H1 (cell line): ENCODE measurements around the gene KCNB1. TPM values are rescaled to one million over a fixed set of nuclear protein-coding genes. Genes with fewer than 3 reads are reported as not detected.

ENCODE experiments used
- CTCF ChIA-PET: fragments of 300-600 bp; sonication (Branson Sonifier 250); formaldehyde crosslinking; loops from one replicate; lab custom pipeline; 2021; ENCODE audit not compliant: partially characterized antibody; lab: Charles Lee
- POLR2A ChIA-PET: fragments of 300-600 bp; sonication (Branson Sonifier 250); formaldehyde crosslinking; loops from one replicate; lab custom pipeline; 2021; ENCODE audit warnings: inconsistent platforms; ENCODE audit not compliant: partially characterized antibody; lab: Charles Lee
- DNase-seq, 2 experiments: peaks; one replicate each; pipeline versions ENCODE4 v3.0.0 to v3.0.0-alpha.2; 2010 to 2022; ENCODE audit warnings: low spot score in 2 of 2, low read depth in 1 of 2, mixed read lengths in 1 of 2
- FAIRE-seq: peaks from 2 replicates; lab custom pipeline; 2011; peaks lifted over from hg19 to GRCh38; lab: Jason Lieb, UNC
- H2AFZ ChIP-seq: 2 replicates; pipeline ENCODE4 v1.8.1; 2012; ENCODE audit warnings: low read length, inconsistent platforms
- H2AK5ac ChIP-seq: 2 replicates; pipeline ENCODE4 v1.6.1; 2013; ENCODE audit warnings: low read depth, low read length
- H2BK120ac ChIP-seq: replicated peaks from 2 replicates; pipeline ENCODE3; 2013; ENCODE audit warnings: low read depth, low read length, inconsistent platforms
- H2BK12ac ChIP-seq: 2 replicates; pipeline ENCODE4 v1.6.1; 2013; ENCODE audit warnings: low read depth, low read length
- H2BK15ac ChIP-seq: 2 replicates; pipeline ENCODE4 v1.6.1; 2013; ENCODE audit warnings: low read length
- H2BK20ac ChIP-seq: 2 replicates; pipeline ENCODE4 v1.6.1; 2013; ENCODE audit warnings: low read length
- H2BK5ac ChIP-seq: 2 replicates; pipeline ENCODE4 v1.6.1; 2013; ENCODE audit warnings: low read depth, low read length
- H3K14ac ChIP-seq: 2 replicates; pipeline ENCODE4 v1.6.1; 2013; ENCODE audit warnings: inconsistent platforms; ENCODE audit not compliant: insufficient read length
- H3K18ac ChIP-seq: 2 replicates; pipeline ENCODE4 v1.6.1; 2013; ENCODE audit warnings: low read length; ENCODE audit errors: extremely low read depth
- H3K23ac ChIP-seq: 2 replicates; pipeline ENCODE4 v1.6.1; 2013; ENCODE audit warnings: inconsistent platforms; ENCODE audit not compliant: insufficient read length
- H3K23me2 ChIP-seq: 2 replicates; pipeline ENCODE4 v1.6.1; 2013; ENCODE audit warnings: low read depth, low read length
- H3K27ac ChIP-seq: 2 replicates; pipeline ENCODE4 v1.6.1; 2011; ENCODE audit warnings: low read depth, low read length, inconsistent platforms
- H3K27me3 ChIP-seq, 4 experiments: replicated peaks in 1 of 4; 1 replicate in 1 of 4; 2 replicates in 3 of 4; pipeline versions ENCODE4 v1.6.1 to v1.8.1; 2011 to 2013; ENCODE audit warnings: low read length in 3 of 4, mild to moderate bottlenecking in 3 of 4, inconsistent platforms in 2 of 4, mixed read lengths in 2 of 4, moderate library complexity in 1 of 4; ENCODE audit not compliant: control insufficient read depth in 3 of 4, insufficient read depth in 3 of 4; ENCODE audit errors: extremely low read depth in 1 of 4
- H3K36me3 ChIP-seq, 4 experiments: 2 replicates each; pipeline versions ENCODE4 v1.6.1 to v1.8.1; 2011 to 2013; ENCODE audit warnings: mild to moderate bottlenecking in 4 of 4, low read length in 3 of 4, moderate library complexity in 2 of 4, control low read depth in 1 of 4, inconsistent platforms in 1 of 4; ENCODE audit not compliant: insufficient read depth in 4 of 4, control insufficient read depth in 2 of 4
- H3K4ac ChIP-seq: replicated peaks from 2 replicates; pipeline ENCODE3; 2013; ENCODE audit warnings: low read length, low read depth, mixed read lengths, inconsistent platforms; ENCODE audit not compliant: insufficient read length
- H3K4me1 ChIP-seq, 4 experiments: replicated peaks in 1 of 4; 1 replicate in 1 of 4; 2 replicates in 3 of 4; pipeline versions ENCODE4 v1.6.1 to v1.8.1; 2011 to 2013; ENCODE audit warnings: low read length in 3 of 4, inconsistent platforms in 2 of 4, mixed read lengths in 1 of 4; ENCODE audit not compliant: insufficient read depth in 4 of 4, control insufficient read depth in 3 of 4
- H3K4me2 ChIP-seq, 2 experiments: 2 replicates each; pipeline versions ENCODE4 v1.6.1 to v1.8.1; 2011 to 2013; ENCODE audit warnings: low read depth in 2 of 2, low read length in 2 of 2, control low read depth in 1 of 2, inconsistent platforms in 1 of 2, mild to moderate bottlenecking in 1 of 2; ENCODE audit not compliant: insufficient read depth in 1 of 2
- H3K4me3 ChIP-seq, 4 experiments: fragments of 200-600, 300-600 bp in 1 of 4; sonication (generic), shearing (Covaris generic), sonication (Bioruptor Twin) in 1 of 4; 2 replicates each; pipeline versions ENCODE4 v1.5.1 to v1.8.1; 2011 to 2016; ENCODE audit warnings: low read length in 4 of 4, low read depth in 3 of 4, control low read depth in 2 of 4, inconsistent platforms in 2 of 4, mild to moderate bottlenecking in 2 of 4, mixed read lengths in 1 of 4, moderate library complexity in 1 of 4; ENCODE audit not compliant: insufficient read depth in 2 of 4; ENCODE audit errors: extremely low read depth in 1 of 4
- H3K56ac ChIP-seq: replicated peaks from 2 replicates; pipeline ENCODE3; 2013; ENCODE audit warnings: low read depth, mild to moderate bottlenecking, mixed read lengths, low read length, inconsistent platforms; ENCODE audit not compliant: insufficient read length
- H3K79me1 ChIP-seq: 2 replicates; pipeline ENCODE4 v1.6.1; 2013; ENCODE audit warnings: low read depth, low read length, control low read depth
- H3K79me2 ChIP-seq, 2 experiments: 2 replicates each; pipeline versions ENCODE4 v1.6.1 to v1.8.1; 2012 to 2013; ENCODE audit warnings: low read length in 2 of 2, mild to moderate bottlenecking in 2 of 2, inconsistent platforms in 1 of 2; ENCODE audit not compliant: insufficient read depth in 2 of 2, control insufficient read depth in 1 of 2
- H3K9ac ChIP-seq, 4 experiments: replicated peaks in 1 of 4; 1 replicate in 1 of 4; 2 replicates in 3 of 4; pipeline versions ENCODE4 v1.6.1 to v1.8.1; 2011 to 2013; ENCODE audit warnings: low read depth in 3 of 4, low read length in 3 of 4, control low read depth in 2 of 4, mild to moderate bottlenecking in 2 of 4, moderate library complexity in 2 of 4, inconsistent platforms in 1 of 4; ENCODE audit errors: extremely low read depth in 1 of 4
- H3K9me3 ChIP-seq, 2 experiments: 2 replicates each; pipeline versions ENCODE4 v1.6.1 to v1.8.1; 2012 to 2013; ENCODE audit warnings: mild to moderate bottlenecking in 2 of 2, moderate library complexity in 2 of 2, control low read depth in 1 of 2, inconsistent platforms in 1 of 2, low read depth in 1 of 2, low read length in 1 of 2, mixed read lengths in 1 of 2; ENCODE audit not compliant: insufficient read depth in 2 of 2
- H4K20me1 ChIP-seq, 2 experiments: replicated peaks in 1 of 2; 2 replicates each; pipeline versions ENCODE3 to v1.8.1; 2011 to 2013; ENCODE audit warnings: inconsistent platforms in 2 of 2, low read length in 2 of 2, mild to moderate bottlenecking in 1 of 2; ENCODE audit not compliant: insufficient read depth in 2 of 2, control insufficient read depth in 1 of 2
- H4K5ac ChIP-seq: 2 replicates; pipeline ENCODE4 v1.6.1; 2013; ENCODE audit warnings: low read length, low read depth, mixed read lengths, inconsistent platforms; ENCODE audit not compliant: insufficient read length
- H4K8ac ChIP-seq: 2 replicates; pipeline ENCODE4 v1.8.0; 2013; ENCODE audit warnings: mild to moderate bottlenecking, moderate library complexity, low read length, inconsistent platforms; ENCODE audit not compliant: insufficient read depth; ENCODE audit errors: extremely low read depth
- H4K91ac ChIP-seq: replicated peaks from 2 replicates; pipeline ENCODE3; 2013; ENCODE audit warnings: low read length, mixed read lengths, inconsistent platforms; ENCODE audit not compliant: insufficient read length
- BCL11A ChIP-seq, 2 experiments: IDR thresholded peaks; one replicate each; pipeline ENCODE4 v1.6.1; 2011; ENCODE audit warnings: low read depth in 2 of 2, low read length in 2 of 2, mild to moderate bottlenecking in 2 of 2
- CBX8 ChIP-seq: fragments of 300-800, 300-1000 bp; sonication (generic); IDR thresholded peaks from 2 replicates; pipeline ENCODE4 v1.7.1; 2016; ENCODE audit warnings: low read depth, low read length, borderline replicate concordance
- EGR1 ChIP-seq: IDR thresholded peaks from 2 replicates; pipeline ENCODE4 v1.6.1; 2011; ENCODE audit warnings: low read depth, low read length, borderline replicate concordance
- EZH2 ChIP-seq: fragments of 200-600 bp; sonication (generic); IDR thresholded peaks from 2 replicates; pipeline ENCODE4 v1.7.1; 2012; ENCODE audit warnings: low read depth, mild to moderate bottlenecking, moderate library complexity, low read length, inconsistent platforms; ENCODE audit not compliant: severe bottlenecking
- KDM1A ChIP-seq: fragments of 200-600, 300-600 bp; sonication (generic); IDR thresholded peaks from 2 replicates; pipeline ENCODE4 v1.7.1; 2016; ENCODE audit warnings: mild to moderate bottlenecking, low read length, borderline replicate concordance
- KDM4A ChIP-seq: IDR thresholded peaks from one replicate; pipeline ENCODE4 v1.7.1; 2012; ENCODE audit warnings: low read depth, mild to moderate bottlenecking, moderate library complexity, low read length, inconsistent platforms; ENCODE audit not compliant: severe bottlenecking
- SIN3A ChIP-seq, 2 experiments: IDR thresholded peaks in 1 of 2; conservative IDR thresholded peaks in 1 of 2; 2 replicates each; pipeline ENCODE4 v1.6.1; 2011 to 2012; ENCODE audit warnings: low read length in 2 of 2, improper control_type of control experiment in 1 of 2, low read depth in 1 of 2, mild to moderate bottlenecking in 1 of 2
- SIRT6 ChIP-seq: IDR thresholded peaks from one replicate; pipeline ENCODE4 v1.7.1; 2012; ENCODE audit warnings: low read length, inconsistent platforms
- SP2 ChIP-seq: IDR thresholded peaks from 2 replicates; pipeline ENCODE4 v1.6.1; 2012; ENCODE audit warnings: mild to moderate bottlenecking, low read length, inconsistent platforms
- WGBS, 2 experiments: shearing (Covaris generic) in 1 of 2; methylation state at CpG; one replicate each; pipeline versions ENCODE4 v1.1.6 to v1.1.7; 2013 to 2015; ENCODE audit warnings: low lambda C conversion rate in 2 of 2, mixed read lengths in 2 of 2, inconsistent platforms in 1 of 2, low coverage in 1 of 2, missing lambda C conversion rate in 1 of 2; ENCODE audit not compliant: insufficient replicate concordance in 2 of 2, insufficient coverage in 1 of 2, insufficient read length in 1 of 2; ENCODE audit errors: extremely low coverage in 1 of 2, missing lambda C conversion rate in 1 of 2; 5-methylcytosine and 5-hydroxymethylcytosine counted together
- polyA plus RNA-seq, 7 experiments: library from polyadenylated mRNA; depleted of rRNA in 3 of 7; stranded (reverse) in 5 of 7; unstranded in 2 of 7; fragments of >200 nt in 5 of 7; fragments of 200-250 nt in 2 of 7; gene quantifications; 1 replicate in 5 of 7; 2 replicates in 1 of 7; 4 replicates in 1 of 7; pipeline versions ENCODE4 v1.2.1 to v1.2.3, GENCODE V29; 2011 to 2013; ENCODE audit warnings: missing spikeins in 2 of 7, mixed read lengths in 2 of 7
- total RNA-seq: library from RNA; stranded (reverse); fragmentation: NEBNext Ultra II Directional; extraction: Animal tissue kit (Norgen Biotek cat#: 25700); gene quantifications from 2 replicates; pipeline ENCODE4 v1.2.1, GENCODE V29; 2021
- TF ChIP-seq, protein P1 (sequence below): IDR thresholded peaks from 2 replicates; pipeline ENCODE4 v1.6.1; 2012; ENCODE audit warnings: inconsistent platforms

The KCNB1 gene
- total and polyA plus RNA-seq, 2 of the 8 experiments (the other 6 are each of a cell fraction or from before 2014, with no cell fraction given), result 0.58 to 0.67 TPM

DNA sequence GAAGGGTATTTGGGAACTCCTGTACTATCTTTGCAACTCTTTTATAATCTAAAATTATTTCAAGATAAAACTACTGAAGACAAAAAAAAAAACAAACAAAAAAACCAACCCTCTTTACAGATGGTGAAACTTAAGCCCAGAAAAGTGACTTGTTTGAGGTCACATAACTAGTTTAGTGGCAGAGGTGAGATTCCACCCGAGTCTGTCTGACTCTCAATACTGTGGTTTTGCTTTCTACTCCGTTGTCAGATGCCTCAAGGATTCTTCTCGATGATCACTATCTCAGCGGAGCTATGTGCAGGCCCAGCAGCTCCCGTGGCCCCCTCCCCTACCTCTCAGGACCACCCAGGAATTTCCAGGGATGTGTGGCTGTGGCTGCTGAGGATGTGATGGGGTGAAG, 36.1 kb upstream of the KCNB1 start:
- no peak overlapping the region for H3K27ac ChIP-seq
- no peak overlapping the region for H2BK120ac ChIP-seq
- H3K79me2 ChIP-seq, result no peaks in the 10 kb centered on the region
- WGBS, 2 experiments, result 89% methylated on average over 5 of the region's 5 CpGs; no CpG with 5 or more reads in 1 of the 2 experiments
- ChIA-PET POLR2A (no interaction called here), CTCF (interaction anchor here (1.2 to 6.1 kb wide), 3 partner anchors 10 to 198 kb away, joined by 4 to 34 read pairs (median 8); no protein-coding TSS in a partner anchor)
- no peaks in the 10 kb centered on the region for H3K36me3 ChIP-seq
- H2BK15ac ChIP-seq, result no peak overlapping the region
- no peaks in the 10 kb centered on the region for H3K79me1 ChIP-seq
- H3K4me2 ChIP-seq, result no peak overlapping the region
- no peak overlapping the region for H4K91ac ChIP-seq
- H2BK12ac ChIP-seq, result no peak overlapping the region
- H3K9ac ChIP-seq, result no peak overlapping the region
- H4K8ac ChIP-seq, result no peak overlapping the region
- H3K23me2 ChIP-seq, result no peaks in the 10 kb centered on the region; the same call in 1 of the 2 replicates
- no peak overlapping the region for H3K14ac ChIP-seq
- peaks cover 0 to 2% of the 10 kb centered on the region in 2 experiments for H4K20me1 ChIP-seq
- no peak overlapping the region for H2AK5ac ChIP-seq
- no peak overlapping the region for H2BK5ac ChIP-seq
- H3K4ac ChIP-seq, result no peak overlapping the region
- FAIRE-seq, result no peak
- H4K5ac ChIP-seq, result no peak overlapping the region
- H2AFZ ChIP-seq, result no peak overlapping the region
- H3K23ac ChIP-seq, result no peak overlapping the region
- DNase-seq, result no peak
- H3K27me3 ChIP-seq, result no peaks in the 10 kb centered on the region
- TF ChIP-seq BCL11A (IDR thresholded peaks at IDR 0.05; ENCODE audit: low read depth in 2 of 2, low read length in 2 of 2), result no peak
- no peak for TF ChIP-seq EGR1
- TF ChIP-seq KDM4A, result no peak
- TF ChIP-seq KDM1A, result no peak
- no peak for TF ChIP-seq EZH2
- TF ChIP-seq, protein P1, sequence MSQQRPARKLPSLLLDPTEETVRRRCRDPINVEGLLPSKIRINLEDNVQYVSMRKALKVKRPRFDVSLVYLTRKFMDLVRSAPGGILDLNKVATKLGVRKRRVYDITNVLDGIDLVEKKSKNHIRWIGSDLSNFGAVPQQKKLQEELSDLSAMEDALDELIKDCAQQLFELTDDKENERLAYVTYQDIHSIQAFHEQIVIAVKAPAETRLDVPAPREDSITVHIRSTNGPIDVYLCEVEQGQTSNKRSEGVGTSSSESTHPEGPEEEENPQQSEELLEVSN, result no peak
- TF ChIP-seq CBX8, result no peak
- no peak for TF ChIP-seq SIRT6
- TF ChIP-seq SIN3A (conservative IDR thresholded peaks at IDR 0.05 in 1 of 2, IDR thresholded peaks at IDR 0.05 in 1 of 2; ENCODE audit: low read depth in 1 of 2, low read length in 2 of 2), result no peak
- TF ChIP-seq SP2, result no peak
- H3K56ac ChIP-seq, result no peak overlapping the region
- no peaks in the 10 kb centered on the region for H3K9me3 ChIP-seq
- no peak overlapping the region for H2BK20ac ChIP-seq
- H3K4me1 ChIP-seq, result no peaks in the 10 kb centered on the region; a peak in 1 of 7 replicates
- no peak overlapping the region for H3K18ac ChIP-seq
- no peak overlapping the region for H3K4me3 ChIP-seq
